Mesendoderm (in vitro differentiated cells): ENCODE results near the gene ATP2A3.

ENCODE experiments used
- DNase-seq: peaks from one replicate; pipeline ENCODE4 v3.0.0; 2013
- H2AK5ac ChIP-seq: 2 replicates; pipeline ENCODE4 v1.6.1; 2013; ENCODE audit warnings: low read length, inconsistent platforms
- H2BK120ac ChIP-seq: 2 replicates; pipeline ENCODE4 v1.6.1; 2013; ENCODE audit warnings: low read depth, mild to moderate bottlenecking, low read length, moderate library complexity, mixed read lengths
- H2BK15ac ChIP-seq: replicated peaks from 2 replicates; pipeline ENCODE4 v1.6.1; 2013; ENCODE audit warnings: low read depth, mild to moderate bottlenecking, moderate library complexity
- H2BK5ac ChIP-seq: 2 replicates; pipeline ENCODE4 v1.6.1; 2013; ENCODE audit warnings: low read length, inconsistent platforms
- H3K18ac ChIP-seq: 2 replicates; pipeline ENCODE4 v1.6.1; 2013; ENCODE audit warnings: mild to moderate bottlenecking, low read length, mixed read lengths
- H3K23ac ChIP-seq: one replicate; pipeline ENCODE4 v1.6.1; 2013; ENCODE audit warnings: low read length
- H3K27ac ChIP-seq: 2 replicates; pipeline ENCODE4 v1.5.1; 2013; ENCODE audit warnings: low read depth, mild to moderate bottlenecking, inconsistent platforms, low read length, moderate library complexity
- H3K27me3 ChIP-seq: 2 replicates; pipeline ENCODE4 v1.6.1; 2013; ENCODE audit warnings: low read length, control low read depth, mild to moderate bottlenecking, inconsistent platforms; ENCODE audit not compliant: insufficient read depth, poor library complexity
- H3K36me3 ChIP-seq: 2 replicates; pipeline ENCODE4 v1.6.1; 2013; ENCODE audit warnings: low read length, inconsistent platforms; ENCODE audit not compliant: control insufficient read depth, insufficient read depth
- H3K4ac ChIP-seq: one replicate; pipeline ENCODE4 v1.6.1; 2013; ENCODE audit warnings: low read depth, mild to moderate bottlenecking, low read length, moderate library complexity
- H3K4me1 ChIP-seq: 2 replicates; pipeline ENCODE4 v1.6.1; 2013; ENCODE audit warnings: low read depth, low read length, inconsistent platforms; ENCODE audit not compliant: control insufficient read depth
- H3K4me2 ChIP-seq: 2 replicates; pipeline ENCODE4 v1.6.1; 2013; ENCODE audit warnings: low read length
- H3K4me3 ChIP-seq: 2 replicates; pipeline ENCODE4 v1.5.1; 2013; ENCODE audit warnings: mild to moderate bottlenecking, low read length
- H3K56ac ChIP-seq: one replicate; pipeline ENCODE4 v1.6.1; 2013; ENCODE audit warnings: low read length
- H3K79me1 ChIP-seq: 2 replicates; pipeline ENCODE4 v1.6.1; 2013; ENCODE audit warnings: low read length, inconsistent platforms
- H3K79me2 ChIP-seq: 2 replicates; pipeline ENCODE4 v1.6.1; 2013; ENCODE audit warnings: mild to moderate bottlenecking, low read length; ENCODE audit not compliant: control insufficient read depth, insufficient read depth
- H3K9ac ChIP-seq: 2 replicates; pipeline ENCODE4 v1.6.1; 2013; ENCODE audit warnings: low read length, inconsistent platforms
- H4K5ac ChIP-seq: one replicate; pipeline ENCODE4 v1.6.1; 2013; ENCODE audit warnings: low read length
- H4K8ac ChIP-seq: one replicate; pipeline ENCODE4 v1.6.1; 2013; ENCODE audit warnings: low read depth, mild to moderate bottlenecking, control low read depth, low read length, moderate library complexity
- WGBS: extraction: QIAGEN DNeasy Blood & Tissue Kit; methylation state at CpG from one replicate; pipeline ENCODE4 v1.1.7; 2013; ENCODE audit warnings: low lambda C conversion rate, missing lambda C conversion rate; ENCODE audit not compliant: insufficient coverage; ENCODE audit errors: extremely low coverage; 5-methylcytosine and 5-hydroxymethylcytosine counted together

The ATP2A3 gene

GRCh38 chr17:3912827-3913226, 51.4 kb downstream of the ATP2A3 start:
- DNase-seq: no peak
- H3K9ac ChIP-seq: no peak overlapping the region
- H3K27ac ChIP-seq: no peak overlapping the region
- H2BK5ac ChIP-seq: no peak overlapping the region
- no peak overlapping the region for H4K8ac ChIP-seq
- no peaks in the 10 kb centered on the region for H3K79me2 ChIP-seq
- WGBS: no CpG with 5 or more reads among the region's 2 CpGs
- no peak overlapping the region for H3K4me3 ChIP-seq
- no peak overlapping the region for H3K18ac ChIP-seq
- no peak overlapping the region for H2BK120ac ChIP-seq
- H3K4me1 ChIP-seq: no peaks in the 10 kb centered on the region
- H3K36me3 ChIP-seq: no peaks in the 10 kb centered on the region
- H3K27me3 ChIP-seq: no peaks in the 10 kb centered on the region
- H2AK5ac ChIP-seq: no peak overlapping the region
- no peak overlapping the region for H4K5ac ChIP-seq
- no peak overlapping the region for H2BK15ac ChIP-seq
- no peak overlapping the region for H3K4ac ChIP-seq
- no peak overlapping the region for H3K56ac ChIP-seq
- no peak overlapping the region for H3K4me2 ChIP-seq
- H3K79me1 ChIP-seq: no peaks in the 10 kb centered on the region
- H3K23ac ChIP-seq: no peak overlapping the region

GRCh38 chr17:3911271-3912053, 52.8 kb downstream of the ATP2A3 start:
- no peak overlapping the region for H4K8ac ChIP-seq
- H2BK5ac ChIP-seq: no peak overlapping the region
- no peak overlapping the region for H3K23ac ChIP-seq
- H3K27ac ChIP-seq: no peak overlapping the region
- H3K56ac ChIP-seq: no peak overlapping the region
- no peak overlapping the region for H2BK15ac ChIP-seq
- H3K36me3 ChIP-seq: no peaks in the 10 kb centered on the region
- no CpG with 5 or more reads among the region's 30 CpGs for WGBS
- H3K4ac ChIP-seq: no peak overlapping the region
- no peak overlapping the region for H2AK5ac ChIP-seq
- no peaks in the 10 kb centered on the region for H3K4me1 ChIP-seq
- no peak overlapping the region for H3K4me3 ChIP-seq
- no peaks in the 10 kb centered on the region for H3K79me1 ChIP-seq
- H3K4me2 ChIP-seq: no peak overlapping the region
- peak; percentile 33 for DNase-seq
- H3K18ac ChIP-seq: no peak overlapping the region
- no peaks in the 10 kb centered on the region for H3K79me2 ChIP-seq
- no peaks in the 10 kb centered on the region for H3K27me3 ChIP-seq
- no peak overlapping the region for H3K9ac ChIP-seq
- H2BK120ac ChIP-seq: no peak overlapping the region
- H4K5ac ChIP-seq: no peak overlapping the region

DNA sequence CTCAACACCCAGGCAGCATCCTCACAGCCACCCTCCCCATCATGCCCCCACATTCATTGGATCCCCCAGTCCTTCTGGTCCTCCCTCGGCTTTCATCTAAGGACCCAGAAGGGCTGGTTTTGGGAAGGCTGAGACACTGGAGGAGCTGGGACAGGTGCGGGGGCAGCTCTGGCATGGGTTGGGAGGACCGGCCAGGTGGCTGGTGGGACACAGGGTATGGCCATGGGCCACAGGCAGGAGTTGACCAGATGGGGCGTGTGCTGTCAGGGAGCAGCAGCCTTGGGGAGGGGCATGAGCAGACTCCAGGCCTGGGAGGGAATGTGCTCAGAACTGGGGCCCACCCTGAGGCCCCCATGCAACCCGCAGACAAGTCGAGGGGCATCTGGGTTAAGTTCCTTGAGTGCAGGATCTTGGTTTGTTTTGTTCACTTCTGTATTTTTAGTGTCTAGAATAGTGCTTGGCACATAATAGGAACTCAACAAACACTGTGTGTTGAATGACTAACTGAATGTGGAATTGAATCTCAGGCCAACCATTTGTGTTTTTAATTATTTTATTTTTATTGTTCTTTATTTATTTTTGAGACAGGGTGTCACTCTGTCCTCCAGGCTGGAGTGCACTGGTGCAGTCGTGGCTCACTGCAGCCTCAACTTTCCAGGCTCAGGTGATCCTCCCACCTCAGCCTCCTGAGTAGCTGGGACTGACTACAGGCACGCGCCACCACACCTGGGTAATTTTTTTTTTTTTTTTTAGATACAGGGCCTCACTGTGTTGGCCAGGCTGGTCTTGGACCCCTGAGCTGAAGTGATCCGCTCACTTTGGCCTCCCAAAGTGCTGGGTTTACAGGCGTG, 53.6 kb downstream of the ATP2A3 start:
- no peak for DNase-seq
- Histone ChIP-seq H2BK120ac (no peak overlapping the region), H3K27me3 (no peaks in the 10 kb centered on the region), H3K4me3 (no peak overlapping the region), H3K4me1 (no peaks in the 10 kb centered on the region), H2BK5ac (no peak overlapping the region), H3K18ac (no peak overlapping the region), H2BK15ac (no peak overlapping the region), H3K27ac (no peak overlapping the region), H3K56ac (no peak overlapping the region), H4K8ac (no peak overlapping the region), H3K23ac (no peak overlapping the region), H3K79me2 (no peaks in the 10 kb centered on the region), H4K5ac (no peak overlapping the region), H3K4ac (no peak overlapping the region), H2AK5ac (no peak overlapping the region), H3K36me3 (no peaks in the 10 kb centered on the region), H3K4me2 (no peak overlapping the region), H3K79me1 (no peaks in the 10 kb centered on the region), H3K9ac (no peak overlapping the region)
- WGBS: no CpG with 5 or more reads among the region's 11 CpGs

DNA sequence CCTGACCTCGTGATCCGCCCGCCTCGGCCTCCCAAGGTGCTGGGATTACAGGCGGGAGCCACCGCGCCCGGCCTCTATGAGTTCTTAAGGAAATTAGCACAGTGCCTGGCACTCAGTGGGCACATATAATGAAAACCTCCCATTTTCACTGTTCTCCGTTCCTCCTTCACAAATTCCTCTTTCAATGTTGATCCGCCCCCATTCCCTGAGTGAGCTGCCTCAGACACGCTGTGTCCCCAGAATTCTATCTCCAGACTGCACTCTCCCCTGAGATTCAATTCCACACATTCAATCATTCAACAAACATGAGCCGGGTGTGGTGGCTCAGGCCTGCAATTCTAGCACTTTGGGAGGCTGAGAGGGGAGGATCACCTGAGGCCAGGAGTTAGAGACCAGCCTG, 55.0 kb downstream of the ATP2A3 start:
- Histone ChIP-seq H2BK15ac (no peak overlapping the region), H2BK120ac (no peak overlapping the region)

DNA sequence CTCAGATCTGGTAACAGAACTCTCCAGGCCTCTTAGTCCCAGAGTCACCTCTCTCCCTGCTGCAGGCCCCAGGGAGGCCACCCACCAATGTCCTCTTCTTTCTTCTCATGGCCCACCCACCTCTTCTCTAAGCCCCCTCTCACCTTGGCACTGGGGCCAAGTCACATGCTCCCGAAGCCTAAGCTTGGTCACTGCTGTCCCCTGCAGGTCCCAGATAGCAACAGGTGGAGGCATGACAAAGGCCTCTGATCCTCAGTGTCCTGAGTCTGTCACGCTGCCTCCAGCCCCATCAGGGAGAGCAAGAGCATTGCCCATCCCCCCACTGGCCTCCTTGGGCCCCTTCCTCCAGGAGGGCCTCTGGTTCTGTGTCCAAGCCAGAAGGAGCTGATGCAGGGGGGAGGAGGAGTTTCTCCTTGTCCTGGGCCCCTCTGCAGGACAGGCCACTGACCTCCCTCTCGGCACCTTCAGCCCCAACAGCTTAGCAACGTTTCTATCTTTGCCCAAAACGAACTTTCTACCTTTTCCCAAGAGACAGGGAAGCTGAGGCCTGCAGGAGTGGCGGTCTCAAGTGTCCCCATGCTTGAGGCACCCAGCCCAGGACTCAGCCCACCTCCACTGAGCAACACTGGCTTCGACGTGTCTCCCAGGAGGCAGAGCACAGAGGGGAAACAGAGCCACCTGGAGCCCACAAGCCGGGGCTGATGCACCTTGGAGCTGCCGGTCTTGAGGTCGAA, 56.6 kb downstream of the ATP2A3 start:
- H3K79me2 ChIP-seq: no peaks in the 10 kb centered on the region
- no peak overlapping the region for H3K9ac ChIP-seq
- H2BK15ac ChIP-seq: no peak overlapping the region
- H3K4ac ChIP-seq: no peak overlapping the region
- H2BK5ac ChIP-seq: no peak overlapping the region
- no peaks in the 10 kb centered on the region for H3K36me3 ChIP-seq
- no peak overlapping the region for H3K27ac ChIP-seq
- no peaks in the 10 kb centered on the region for H3K27me3 ChIP-seq
- no peak overlapping the region for H3K4me2 ChIP-seq
- no peak overlapping the region for H4K8ac ChIP-seq
- no peak overlapping the region for H2BK120ac ChIP-seq
- no peak overlapping the region for H3K4me3 ChIP-seq
- H2AK5ac ChIP-seq: no peak overlapping the region
- H4K5ac ChIP-seq: no peak overlapping the region
- H3K18ac ChIP-seq: no peak overlapping the region
- H3K23ac ChIP-seq: no peak overlapping the region
- peaks cover 1% of the 10 kb centered on the region for H3K4me1 ChIP-seq
- no CpG with 5 or more reads among the region's 11 CpGs for WGBS
- H3K56ac ChIP-seq: peak overlapping the region; percentile 7
- H3K79me1 ChIP-seq: no peaks in the 10 kb centered on the region
- peak; percentile 71 for DNase-seq

More for the DNA sequence above, 55.0 kb downstream of the ATP2A3 start:
- no peak overlapping the region for H3K18ac ChIP-seq
- no peak overlapping the region for H3K4ac ChIP-seq
- no peak overlapping the region for H2AK5ac ChIP-seq
- no peak overlapping the region for H3K56ac ChIP-seq
- no peak overlapping the region for H3K23ac ChIP-seq
- H3K79me2 ChIP-seq: no peaks in the 10 kb centered on the region
- no peak overlapping the region for H2BK5ac ChIP-seq
- no peaks in the 10 kb centered on the region for H3K27me3 ChIP-seq
- no peak for DNase-seq
- no peak overlapping the region for H3K9ac ChIP-seq
- no peak overlapping the region for H3K4me3 ChIP-seq
- no peak overlapping the region for H4K5ac ChIP-seq
- no peaks in the 10 kb centered on the region for H3K4me1 ChIP-seq
- no peaks in the 10 kb centered on the region for H3K79me1 ChIP-seq
- H3K27ac ChIP-seq: no peak overlapping the region
- H4K8ac ChIP-seq: no peak overlapping the region
- WGBS: no CpG with 5 or more reads among the region's 12 CpGs
- no peaks in the 10 kb centered on the region for H3K36me3 ChIP-seq
- H3K4me2 ChIP-seq: no peak overlapping the region
